Measurements from ENCODE around the gene CHP1.
"Not testable (repeated sequence)": the region's sequence is repeated elsewhere in the genome, so short reads cannot be mapped to it uniquely, and the experiment has no call there.

Gene CHP1

DNA sequence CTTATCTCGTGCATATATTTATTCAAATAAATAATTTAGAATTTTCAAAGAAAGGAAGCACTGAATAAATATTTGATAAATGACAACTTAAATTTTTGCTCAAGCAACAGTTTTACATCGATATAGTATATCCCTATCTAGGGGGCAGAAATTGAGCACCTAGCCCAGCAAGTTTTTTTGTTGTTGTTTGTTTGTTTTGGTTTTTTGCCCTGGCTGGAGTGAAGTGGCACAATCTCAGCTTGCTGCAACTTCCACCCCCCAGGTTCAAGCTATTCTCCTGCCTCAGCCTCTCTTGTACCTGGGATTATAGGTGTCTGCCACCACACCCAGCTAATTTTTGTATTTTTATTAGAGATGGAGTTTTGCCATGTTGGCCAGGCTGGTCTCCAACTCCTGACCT lies 58.9 kb downstream of the CHP1 start:
- no peak for DNase-seq

GRCh38 chr15:41291065-41291631 lies 60.1 kb downstream of the CHP1 start:
- no peak for DNase-seq

DNA sequence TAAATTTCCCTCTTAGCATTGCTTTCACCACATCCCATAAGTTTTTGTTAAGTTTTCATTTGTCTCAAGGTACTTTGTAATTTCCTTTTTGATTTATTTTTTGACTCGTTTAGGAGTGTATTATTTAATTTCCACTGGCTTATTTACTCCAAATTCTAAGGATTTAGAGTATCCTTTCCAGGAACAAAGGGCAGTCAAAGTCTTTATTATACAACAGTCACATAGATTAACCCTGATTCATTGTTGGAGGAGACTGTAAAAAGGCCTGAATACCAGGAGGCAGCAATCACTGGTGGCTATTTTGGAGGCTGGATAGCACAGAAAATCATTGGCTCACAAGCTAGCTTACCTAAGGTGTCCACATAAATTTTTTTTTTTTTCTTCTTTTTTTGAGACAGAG lies 61.5 kb downstream of the CHP1 start:
- no peak for DNase-seq

GRCh38 chr15:41301139-41301538 lies 70.1 kb downstream of the CHP1 start:
- DNase-seq: not testable (repeated sequence)

DNA sequence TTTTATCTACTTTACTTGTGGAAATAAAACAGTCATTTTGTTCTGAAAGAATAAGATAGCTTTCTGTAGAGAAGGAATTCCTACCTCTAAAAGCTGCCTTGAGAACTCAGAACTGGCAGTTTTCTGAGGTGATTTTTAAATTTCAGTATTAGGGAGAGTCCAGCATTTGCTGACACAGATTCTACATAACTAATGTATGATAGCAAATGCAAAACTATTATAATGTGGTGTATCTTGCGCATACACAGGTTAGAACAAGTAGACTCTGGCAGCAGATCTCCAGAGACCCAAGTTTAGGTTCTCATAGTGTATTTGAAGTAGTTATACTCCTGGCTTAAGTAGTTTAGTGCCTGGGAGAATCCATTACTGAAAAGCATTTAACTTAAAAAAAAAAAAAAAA lies 70.5 kb downstream of the CHP1 start:
- no peak for DNase-seq

GRCh38 chr15:41304149-41304770 lies 73.2 kb downstream of the CHP1 start:
- DNase-seq: no peak

DNA sequence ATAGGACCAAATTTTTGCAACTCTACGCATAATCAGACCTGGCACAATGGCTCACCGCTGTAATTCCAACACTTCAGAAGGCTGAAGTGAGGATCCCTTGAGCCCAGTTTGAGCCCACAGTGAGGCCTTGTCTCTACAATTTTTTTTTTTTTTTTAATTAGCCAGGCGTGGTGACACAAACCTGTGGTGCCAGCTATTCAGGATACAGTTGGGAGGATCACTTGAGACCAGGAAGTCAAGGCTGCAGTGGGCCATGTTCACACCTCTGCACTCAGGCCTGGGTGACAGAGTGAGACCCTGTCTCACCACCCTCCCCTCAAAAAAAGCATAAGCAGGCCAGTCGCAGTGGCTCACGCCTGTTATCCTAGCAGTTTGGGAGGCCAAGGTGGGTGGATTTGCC lies 76.6 kb downstream of the CHP1 start:
- DNase-seq: no peak

DNA sequence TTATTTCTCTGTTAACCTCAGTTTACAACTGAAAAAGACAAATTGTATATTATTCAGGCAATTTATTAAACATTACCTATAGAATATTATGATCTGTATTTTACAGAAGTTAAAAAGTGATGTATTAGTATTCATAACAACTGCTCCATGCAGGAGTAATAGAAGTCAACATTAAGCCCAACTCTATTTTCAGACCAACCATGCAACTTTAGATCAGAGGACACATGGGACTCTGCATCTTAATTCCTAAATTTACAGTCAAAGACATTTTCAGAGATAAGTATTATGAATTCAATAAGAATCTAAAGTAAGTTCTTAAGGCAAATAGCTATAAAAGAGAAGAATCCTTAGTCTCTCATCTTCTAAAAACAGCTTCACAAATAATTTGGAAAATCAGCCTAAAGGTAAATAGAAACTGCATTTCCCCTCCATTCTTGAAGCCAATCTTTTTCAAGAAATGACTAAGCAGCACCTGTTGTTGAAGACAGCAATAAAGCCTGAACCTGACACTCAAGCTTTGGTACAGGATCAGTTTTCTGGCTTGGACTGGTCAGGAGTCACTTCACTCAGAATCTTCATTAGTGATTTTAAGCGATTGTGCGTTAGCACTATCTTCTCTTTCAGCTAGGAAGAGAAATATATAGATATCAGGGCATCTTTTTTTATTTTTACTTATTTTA lies 78.3 kb downstream of the CHP1 start:
- no peak for DNase-seq

GRCh38 chr15:41320805-41321330 lies 89.8 kb downstream of the CHP1 start:
- not testable (repeated sequence) for DNase-seq

GRCh38 chr15:41323611-41324010 lies 92.5 kb downstream of the CHP1 start:
- no peak for DNase-seq

DNA sequence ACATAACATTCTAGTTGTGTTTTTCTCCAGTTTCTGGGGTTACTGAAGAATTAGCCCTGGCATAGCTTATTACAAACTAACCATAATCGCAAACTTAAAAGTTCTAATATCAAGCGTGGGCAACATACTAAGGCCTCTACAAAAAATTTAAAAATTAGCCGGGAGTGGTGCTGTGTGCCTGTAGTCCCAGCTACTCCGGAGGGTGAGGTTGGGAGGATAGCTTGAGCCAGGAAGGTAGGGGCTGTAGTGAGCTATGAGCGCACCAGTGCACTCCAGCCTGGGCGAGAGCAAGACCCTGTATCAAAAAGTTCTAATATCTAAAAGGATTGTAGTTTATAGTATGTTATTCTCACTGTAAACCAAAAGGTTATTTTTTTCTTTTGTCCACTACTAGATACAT lies 100.2 kb downstream of the CHP1 start:
- no peak for DNase-seq
